ENCODE measurements around the gene NCOA1. TPM values are rescaled to one million over a fixed set of nuclear protein-coding genes. Genes with fewer than 3 reads are reported as not detected.

The NCOA1 gene
- total and polyA plus RNA-seq, 4 donors: 6.5 to 26.6 (median 16.3) TPM

DNA sequence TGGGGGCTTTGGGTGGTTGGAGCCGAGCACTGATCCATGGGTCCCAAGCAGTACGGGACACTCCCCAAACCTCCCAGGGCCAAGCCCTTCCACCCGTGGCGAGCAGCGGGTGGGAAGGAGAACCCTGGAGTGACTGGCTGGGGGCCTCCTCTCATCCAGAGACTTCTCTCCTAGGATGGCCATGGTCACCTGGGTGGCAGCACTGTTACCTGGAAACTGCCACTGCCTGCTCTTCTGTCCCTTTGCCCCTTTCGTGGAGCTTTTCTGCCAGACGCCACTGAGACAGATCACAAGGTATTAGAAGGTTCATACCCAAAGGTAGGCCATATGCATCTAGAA lies 329.1 kb downstream of the NCOA1 start:
- H3K9me3 ChIP-seq (ENCODE audit: control insufficient read depth in 4 of 4, low read length in 3 of 4): no peaks in the 10 kb centered on the region
- H3K27me3 ChIP-seq (ENCODE audit: control insufficient read depth in 4 of 4, insufficient read depth in 4 of 4, low read length in 3 of 4): no peaks in the 10 kb centered on the region
- TF ChIP-seq, protein P1, sequence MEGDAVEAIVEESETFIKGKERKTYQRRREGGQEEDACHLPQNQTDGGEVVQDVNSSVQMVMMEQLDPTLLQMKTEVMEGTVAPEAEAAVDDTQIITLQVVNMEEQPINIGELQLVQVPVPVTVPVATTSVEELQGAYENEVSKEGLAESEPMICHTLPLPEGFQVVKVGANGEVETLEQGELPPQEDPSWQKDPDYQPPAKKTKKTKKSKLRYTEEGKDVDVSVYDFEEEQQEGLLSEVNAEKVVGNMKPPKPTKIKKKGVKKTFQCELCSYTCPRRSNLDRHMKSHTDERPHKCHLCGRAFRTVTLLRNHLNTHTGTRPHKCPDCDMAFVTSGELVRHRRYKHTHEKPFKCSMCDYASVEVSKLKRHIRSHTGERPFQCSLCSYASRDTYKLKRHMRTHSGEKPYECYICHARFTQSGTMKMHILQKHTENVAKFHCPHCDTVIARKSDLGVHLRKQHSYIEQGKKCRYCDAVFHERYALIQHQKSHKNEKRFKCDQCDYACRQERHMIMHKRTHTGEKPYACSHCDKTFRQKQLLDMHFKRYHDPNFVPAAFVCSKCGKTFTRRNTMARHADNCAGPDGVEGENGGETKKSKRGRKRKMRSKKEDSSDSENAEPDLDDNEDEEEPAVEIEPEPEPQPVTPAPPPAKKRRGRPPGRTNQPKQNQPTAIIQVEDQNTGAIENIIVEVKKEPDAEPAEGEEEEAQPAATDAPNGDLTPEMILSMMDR (IDR thresholded peaks at IDR 0.05; ENCODE audit: low read depth, low read length, missing input control): no peak
- TF ChIP-seq ATF3 (IDR thresholded peaks at IDR 0.05): no peak
- no peak for TF ChIP-seq EGR1 (IDR thresholded peaks at IDR 0.05; ENCODE audit: low read depth in 2 of 2)
- no peak for TF ChIP-seq JUND (IDR thresholded peaks at IDR 0.05)
- TF ChIP-seq, protein P2, sequence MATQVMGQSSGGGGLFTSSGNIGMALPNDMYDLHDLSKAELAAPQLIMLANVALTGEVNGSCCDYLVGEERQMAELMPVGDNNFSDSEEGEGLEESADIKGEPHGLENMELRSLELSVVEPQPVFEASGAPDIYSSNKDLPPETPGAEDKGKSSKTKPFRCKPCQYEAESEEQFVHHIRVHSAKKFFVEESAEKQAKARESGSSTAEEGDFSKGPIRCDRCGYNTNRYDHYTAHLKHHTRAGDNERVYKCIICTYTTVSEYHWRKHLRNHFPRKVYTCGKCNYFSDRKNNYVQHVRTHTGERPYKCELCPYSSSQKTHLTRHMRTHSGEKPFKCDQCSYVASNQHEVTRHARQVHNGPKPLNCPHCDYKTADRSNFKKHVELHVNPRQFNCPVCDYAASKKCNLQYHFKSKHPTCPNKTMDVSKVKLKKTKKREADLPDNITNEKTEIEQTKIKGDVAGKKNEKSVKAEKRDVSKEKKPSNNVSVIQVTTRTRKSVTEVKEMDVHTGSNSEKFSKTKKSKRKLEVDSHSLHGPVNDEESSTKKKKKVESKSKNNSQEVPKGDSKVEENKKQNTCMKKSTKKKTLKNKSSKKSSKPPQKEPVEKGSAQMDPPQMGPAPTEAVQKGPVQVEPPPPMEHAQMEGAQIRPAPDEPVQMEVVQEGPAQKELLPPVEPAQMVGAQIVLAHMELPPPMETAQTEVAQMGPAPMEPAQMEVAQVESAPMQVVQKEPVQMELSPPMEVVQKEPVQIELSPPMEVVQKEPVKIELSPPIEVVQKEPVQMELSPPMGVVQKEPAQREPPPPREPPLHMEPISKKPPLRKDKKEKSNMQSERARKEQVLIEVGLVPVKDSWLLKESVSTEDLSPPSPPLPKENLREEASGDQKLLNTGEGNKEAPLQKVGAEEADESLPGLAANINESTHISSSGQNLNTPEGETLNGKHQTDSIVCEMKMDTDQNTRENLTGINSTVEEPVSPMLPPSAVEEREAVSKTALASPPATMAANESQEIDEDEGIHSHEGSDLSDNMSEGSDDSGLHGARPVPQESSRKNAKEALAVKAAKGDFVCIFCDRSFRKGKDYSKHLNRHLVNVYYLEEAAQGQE (IDR thresholded peaks at IDR 0.05): no peak
- no peak for TF ChIP-seq NR2F2 (IDR thresholded peaks at IDR 0.05)
- no peak for TF ChIP-seq HNF4G (IDR thresholded peaks at IDR 0.05)
- TF ChIP-seq RAD21 (IDR thresholded peaks at IDR 0.05): no peak
- TF ChIP-seq GABPA (IDR thresholded peaks at IDR 0.05 in 1 of 2, conservative IDR thresholded peaks at IDR 0.05 in 1 of 2): no peak
- TF ChIP-seq, protein P3, sequence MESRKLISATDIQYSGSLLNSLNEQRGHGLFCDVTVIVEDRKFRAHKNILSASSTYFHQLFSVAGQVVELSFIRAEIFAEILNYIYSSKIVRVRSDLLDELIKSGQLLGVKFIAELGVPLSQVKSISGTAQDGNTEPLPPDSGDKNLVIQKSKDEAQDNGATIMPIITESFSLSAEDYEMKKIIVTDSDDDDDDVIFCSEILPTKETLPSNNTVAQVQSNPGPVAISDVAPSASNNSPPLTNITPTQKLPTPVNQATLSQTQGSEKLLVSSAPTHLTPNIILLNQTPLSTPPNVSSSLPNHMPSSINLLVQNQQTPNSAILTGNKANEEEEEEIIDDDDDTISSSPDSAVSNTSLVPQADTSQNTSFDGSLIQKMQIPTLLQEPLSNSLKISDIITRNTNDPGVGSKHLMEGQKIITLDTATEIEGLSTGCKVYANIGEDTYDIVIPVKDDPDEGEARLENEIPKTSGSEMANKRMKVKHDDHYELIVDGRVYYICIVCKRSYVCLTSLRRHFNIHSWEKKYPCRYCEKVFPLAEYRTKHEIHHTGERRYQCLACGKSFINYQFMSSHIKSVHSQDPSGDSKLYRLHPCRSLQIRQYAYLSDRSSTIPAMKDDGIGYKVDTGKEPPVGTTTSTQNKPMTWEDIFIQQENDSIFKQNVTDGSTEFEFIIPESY (IDR thresholded peaks at IDR 0.05): no peak
- TF ChIP-seq MAX (IDR thresholded peaks at IDR 0.05): no peak
- no peak for TF ChIP-seq HNF4A (conservative IDR thresholded peaks at IDR 0.05)
- no peak for TF ChIP-seq TAF1 (conservative IDR thresholded peaks at IDR 0.05)
- no peak for TF ChIP-seq FOXA2 (IDR thresholded peaks at IDR 0.05)
- no peak for TF ChIP-seq SP1 (IDR thresholded peaks at IDR 0.05)
- TF ChIP-seq YY1 (IDR thresholded peaks at IDR 0.05): no peak
- no peak for TF ChIP-seq RXRA (IDR thresholded peaks at IDR 0.05)
- no peak overlapping the region for H3K4me3 ChIP-seq (ENCODE audit: low read depth in 1 of 3, low read length in 3 of 3)
- WGBS: 97% methylated on average over 7 of the region's 7 CpGs
- H3K36me3 ChIP-seq (ENCODE audit: control insufficient read depth in 4 of 4, insufficient read depth in 3 of 4, low read depth in 1 of 4, low read length in 3 of 4): peaks cover 0 to 14% (median 2%) of the 10 kb centered on the region in 4 donors
- H3K9ac ChIP-seq (ENCODE audit: low read depth in 1 of 2, low read length in 2 of 2): no peak overlapping the region
- DNase-seq (ENCODE audit: low spot score): no peak
- no peak overlapping the region for H3K27ac ChIP-seq (ENCODE audit: low read depth in 1 of 2, low read length in 2 of 2)
- H3K4me1 ChIP-seq (ENCODE audit: control insufficient read depth in 4 of 4, insufficient read depth in 4 of 4, low read length in 3 of 4): no peaks in the 10 kb centered on the region

Small RNA genes lying within 50 kb of the gene (small RNA-seq; reads per million reads assigned to genes)
- gene RNA5SP88 (0.11 reads per million), gene RNU6-936P (not detected)

Other genes starting within 250 kb of the NCOA1 start
- 10 to 100 TPM; 21.1 to 32.4 TPM for gene ITSN2, start 130.7 kb upstream of the NCOA1 start, total RNA-seq
- 10 to 100 TPM; 10.1 to 22.1 TPM for gene ITSN2, start 130.7 kb upstream of the NCOA1 start, polyA plus RNA-seq

Data from liver (tissue), 10 donors.